ENCODE results near the gene GRIP1. TPM values are rescaled to one million over a fixed set of nuclear protein-coding genes. Genes with fewer than 3 reads are reported as not detected.

The GRIP1 gene
- total and polyA plus RNA-seq, 2 experiments from 2014 or later = 5.1 to 13.7 TPM

DNA sequence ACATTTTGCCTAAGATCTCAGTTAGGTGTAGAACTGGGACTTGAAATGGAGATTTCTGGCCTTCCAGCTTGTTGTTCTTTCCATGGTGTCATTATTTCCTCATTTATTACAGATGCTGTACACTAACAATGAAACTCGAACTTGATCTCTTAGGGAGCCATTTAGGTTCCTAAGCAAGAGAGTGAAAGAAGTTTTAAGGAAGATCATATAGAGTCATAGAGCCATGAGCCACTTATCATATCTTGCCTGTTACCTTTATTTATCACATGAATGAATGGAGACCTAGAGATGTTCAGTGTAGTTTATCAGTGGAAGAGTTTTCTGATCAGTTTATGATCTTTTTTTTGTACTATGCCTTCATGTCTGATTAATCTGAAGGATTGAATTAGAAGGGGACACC lies 366.7 kb downstream of the GRIP1 start (continued):
- TF ChIP-seq ZNF462 (CRISPR knock-in tag; IDR thresholded peaks at IDR 0.05) = no peak
- no peak for TF ChIP-seq EZH2phosphoT487 (IDR thresholded peaks at IDR 0.05; ENCODE audit: unreplicated experiment)
- TF ChIP-seq REST (IDR thresholded peaks at IDR 0.05; ENCODE audit: unreplicated experiment) = no peak
- TF ChIP-seq, protein P1, sequence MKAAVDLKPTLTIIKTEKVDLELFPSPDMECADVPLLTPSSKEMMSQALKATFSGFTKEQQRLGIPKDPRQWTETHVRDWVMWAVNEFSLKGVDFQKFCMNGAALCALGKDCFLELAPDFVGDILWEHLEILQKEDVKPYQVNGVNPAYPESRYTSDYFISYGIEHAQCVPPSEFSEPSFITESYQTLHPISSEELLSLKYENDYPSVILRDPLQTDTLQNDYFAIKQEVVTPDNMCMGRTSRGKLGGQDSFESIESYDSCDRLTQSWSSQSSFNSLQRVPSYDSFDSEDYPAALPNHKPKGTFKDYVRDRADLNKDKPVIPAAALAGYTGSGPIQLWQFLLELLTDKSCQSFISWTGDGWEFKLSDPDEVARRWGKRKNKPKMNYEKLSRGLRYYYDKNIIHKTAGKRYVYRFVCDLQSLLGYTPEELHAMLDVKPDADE (IDR thresholded peaks at IDR 0.05) = no peak
- no peak for TF ChIP-seq EZH2 (IDR thresholded peaks at IDR 0.05; ENCODE audit: low read depth, unreplicated experiment)
